GM12873 (cell line): ENCODE measurements around the gene M1AP.

Experiments
- TF ChIP-seq, protein P1 (sequence below): IDR thresholded peaks from 2 replicates; pipeline ENCODE4 v1.5.1; 2012; ENCODE audit warnings: low read depth, mild to moderate bottlenecking, moderate library complexity, low read length, control low read depth; ENCODE audit not compliant: insufficient read depth; ENCODE audit errors: missing control alignments

M1AP gene

DNA sequence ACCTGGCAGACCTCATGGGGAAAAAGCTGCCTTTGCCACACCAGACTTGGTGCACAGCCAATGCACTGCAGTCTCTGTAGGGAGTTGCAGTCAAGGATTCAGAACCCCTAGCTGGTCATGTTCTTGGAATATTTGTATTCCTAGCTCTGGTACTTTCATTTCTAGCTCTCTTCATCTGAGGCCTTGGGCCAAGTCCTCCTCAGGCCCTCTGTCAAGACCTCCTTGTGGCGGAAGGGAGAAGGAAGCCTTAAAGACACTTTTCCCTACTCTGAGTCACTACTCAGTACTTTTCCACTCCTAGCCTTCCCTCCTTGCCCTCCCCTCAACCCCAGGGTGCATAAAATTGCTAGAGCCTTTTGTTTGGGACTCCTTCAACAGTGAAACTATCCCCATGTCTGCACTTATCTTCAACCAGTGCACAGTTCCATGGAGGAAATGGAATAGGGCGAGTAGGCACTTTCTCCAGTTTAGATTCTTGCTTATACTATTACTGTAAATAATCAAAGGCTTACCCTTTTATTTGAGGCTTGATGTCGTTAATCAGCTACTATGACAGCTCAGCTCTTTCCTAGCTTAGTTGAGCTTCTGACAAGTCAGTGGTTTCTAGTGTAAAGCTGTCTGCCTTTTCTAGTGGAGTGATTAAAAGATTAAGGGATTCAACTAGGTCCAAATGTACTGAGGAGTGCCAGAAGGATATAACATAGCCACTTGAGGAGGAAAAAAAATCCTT lies 15.8 kb downstream of the M1AP start:
- TF ChIP-seq, protein P1, sequence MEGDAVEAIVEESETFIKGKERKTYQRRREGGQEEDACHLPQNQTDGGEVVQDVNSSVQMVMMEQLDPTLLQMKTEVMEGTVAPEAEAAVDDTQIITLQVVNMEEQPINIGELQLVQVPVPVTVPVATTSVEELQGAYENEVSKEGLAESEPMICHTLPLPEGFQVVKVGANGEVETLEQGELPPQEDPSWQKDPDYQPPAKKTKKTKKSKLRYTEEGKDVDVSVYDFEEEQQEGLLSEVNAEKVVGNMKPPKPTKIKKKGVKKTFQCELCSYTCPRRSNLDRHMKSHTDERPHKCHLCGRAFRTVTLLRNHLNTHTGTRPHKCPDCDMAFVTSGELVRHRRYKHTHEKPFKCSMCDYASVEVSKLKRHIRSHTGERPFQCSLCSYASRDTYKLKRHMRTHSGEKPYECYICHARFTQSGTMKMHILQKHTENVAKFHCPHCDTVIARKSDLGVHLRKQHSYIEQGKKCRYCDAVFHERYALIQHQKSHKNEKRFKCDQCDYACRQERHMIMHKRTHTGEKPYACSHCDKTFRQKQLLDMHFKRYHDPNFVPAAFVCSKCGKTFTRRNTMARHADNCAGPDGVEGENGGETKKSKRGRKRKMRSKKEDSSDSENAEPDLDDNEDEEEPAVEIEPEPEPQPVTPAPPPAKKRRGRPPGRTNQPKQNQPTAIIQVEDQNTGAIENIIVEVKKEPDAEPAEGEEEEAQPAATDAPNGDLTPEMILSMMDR, result no peak

DNA sequence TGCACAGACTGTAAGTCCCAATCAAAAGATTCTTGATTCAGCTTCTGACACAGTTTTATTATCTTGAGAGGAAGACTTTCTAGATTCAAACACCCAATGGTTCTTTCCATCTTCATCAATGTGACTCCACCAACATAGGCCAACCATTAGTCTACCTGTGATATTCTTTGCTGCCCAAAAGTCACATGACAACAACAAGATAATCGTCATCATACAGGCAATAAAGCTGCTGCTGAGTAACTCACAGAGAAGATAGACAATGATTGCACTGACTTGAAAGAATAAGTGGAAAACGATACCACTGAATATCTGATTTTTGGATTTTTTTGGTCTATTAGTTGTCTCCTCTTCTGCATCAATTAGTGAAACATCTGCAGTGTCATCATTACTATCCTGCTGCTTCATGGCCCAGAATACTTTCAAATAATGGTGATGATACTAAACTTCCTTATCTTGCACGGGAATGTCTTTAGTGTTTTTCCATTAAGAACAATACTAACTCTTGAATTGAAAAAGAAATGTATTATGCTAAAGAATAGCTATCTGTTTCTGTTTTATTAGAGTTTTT lies 19.5 kb downstream of the M1AP start:
- TF ChIP-seq, protein P1, result no peak

DNA sequence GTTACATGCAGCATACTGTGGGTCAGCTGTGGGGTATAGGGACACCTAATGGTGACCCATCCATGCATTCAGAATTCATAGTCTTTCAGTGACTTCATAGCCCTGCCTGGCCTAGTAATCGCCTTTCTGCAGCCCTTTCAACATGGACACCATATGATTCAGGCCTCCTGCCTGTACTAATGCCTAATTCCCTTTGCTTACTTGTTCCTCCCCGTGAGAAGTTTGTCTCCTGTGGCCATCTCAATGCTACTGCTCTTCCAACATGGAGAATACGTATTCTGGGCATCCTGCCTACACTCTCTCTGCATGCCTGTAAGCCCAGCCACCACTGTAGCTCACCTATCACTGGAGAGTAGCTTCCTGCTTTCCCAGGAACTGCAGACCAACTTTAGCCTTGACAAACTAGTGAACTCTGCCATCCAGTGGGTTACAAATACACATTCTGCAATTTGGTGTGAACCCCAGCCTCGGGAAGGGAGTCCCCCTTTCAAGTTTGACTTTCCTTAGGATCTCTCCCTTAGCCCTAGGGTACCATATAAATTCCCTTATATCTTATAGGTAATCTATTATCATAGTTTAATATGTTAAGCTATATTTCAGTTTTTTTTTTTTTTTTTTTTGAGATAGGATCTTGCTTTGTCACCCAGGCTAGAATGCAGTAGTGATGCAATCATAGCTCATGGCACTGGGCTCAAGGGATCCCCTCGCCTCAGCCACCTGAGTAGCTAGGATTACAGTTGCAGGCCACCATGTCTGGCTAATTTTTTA lies 22.3 kb downstream of the M1AP start:
- TF ChIP-seq, protein P1, result no peak

DNA sequence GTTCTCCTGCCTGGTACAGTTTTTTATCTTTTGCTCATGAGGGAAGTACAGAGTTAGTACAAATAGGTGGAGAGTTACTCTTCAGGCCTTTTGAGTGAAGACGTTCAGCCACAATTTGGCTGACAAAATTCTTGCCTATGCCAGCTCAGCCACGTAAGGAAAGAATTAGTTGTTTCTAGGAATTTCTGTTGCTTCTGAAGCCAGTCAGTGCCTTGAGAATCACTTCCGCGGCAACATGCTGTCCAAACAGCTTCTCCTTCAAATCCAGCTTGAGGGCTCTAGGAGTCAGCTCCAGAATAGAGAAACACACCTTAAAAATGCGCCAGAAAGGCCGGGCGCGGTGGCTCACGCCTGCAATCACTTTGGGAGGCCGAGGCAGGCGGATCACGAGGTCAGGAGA lies 27.5 kb downstream of the M1AP start:
- TF ChIP-seq, protein P1, result no peak

DNA sequence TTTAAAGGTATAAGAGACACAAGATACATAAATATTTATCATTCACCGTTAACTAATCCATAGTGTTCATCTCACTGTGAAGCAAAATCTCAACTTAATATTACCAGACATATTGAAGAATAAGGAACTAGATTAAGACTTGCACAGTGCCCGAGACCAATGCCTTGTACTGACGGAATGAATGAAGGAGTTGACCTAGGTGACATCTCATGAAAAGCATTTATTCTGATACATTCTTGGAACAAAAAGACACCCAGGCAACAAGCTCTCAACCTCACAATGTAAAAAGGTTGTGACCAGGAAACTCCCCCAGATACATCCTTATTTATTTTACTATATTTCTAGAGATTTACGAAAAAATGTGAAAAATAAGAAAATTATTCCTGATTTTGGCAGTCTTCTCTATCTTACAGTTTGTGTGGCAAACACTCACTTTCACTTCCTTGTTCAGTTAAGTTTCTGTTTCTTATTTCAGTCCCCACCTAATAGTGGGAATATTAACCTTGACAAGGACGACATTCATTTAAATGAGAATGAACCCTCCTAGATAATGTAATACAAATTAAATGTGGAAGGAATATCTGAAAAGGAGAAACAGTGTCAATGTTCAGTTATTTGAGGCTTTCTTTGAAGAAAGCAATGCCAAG lies 28.4 kb downstream of the M1AP start:
- TF ChIP-seq, protein P1, result no peak

DNA sequence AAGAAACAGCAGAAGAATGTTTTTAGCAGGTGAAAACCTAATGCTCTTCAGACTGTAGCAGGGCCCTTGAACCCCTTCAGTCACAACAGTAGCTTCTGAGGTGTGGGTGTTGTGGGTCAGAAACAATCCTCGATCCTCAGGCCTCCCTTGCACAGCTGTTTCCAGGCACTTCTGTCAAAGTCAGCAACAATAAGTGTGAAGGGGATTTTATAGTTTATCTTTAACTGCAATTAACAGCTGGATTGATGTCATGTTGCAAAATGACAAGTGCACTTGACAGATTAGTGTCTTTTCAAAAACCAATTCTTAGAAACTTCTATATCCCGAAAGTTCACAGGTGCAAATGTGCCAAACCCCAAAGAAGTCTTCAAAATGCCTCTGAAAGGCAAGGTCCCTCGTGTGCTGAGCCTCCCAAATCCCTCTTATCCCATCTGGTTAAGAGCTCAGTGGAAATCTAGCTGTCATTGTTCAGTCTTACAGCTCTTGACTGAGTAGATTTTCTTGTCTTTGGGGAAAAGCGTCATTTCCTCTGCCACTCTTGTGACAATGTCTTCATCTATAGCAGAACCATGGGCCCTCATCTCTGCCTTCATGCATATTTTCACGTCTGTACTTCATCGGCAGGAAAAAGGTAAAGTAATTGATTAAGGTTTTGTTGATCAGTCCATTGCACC lies 29.6 kb downstream of the M1AP start:
- TF ChIP-seq, protein P1, result no peak
